NT2/D1 (cell line): Measurements from ENCODE around the gene ABR.

ENCODE experiments used
- SUZ12 ChIP-seq: IDR thresholded peaks from 2 replicates; pipeline ENCODE4 v1.6.1; 2011; ENCODE audit not compliant: insufficient read length, insufficient read depth; ENCODE audit errors: extremely low read depth
- YY1 ChIP-seq: IDR thresholded peaks from 2 replicates; pipeline ENCODE4 v1.6.1; 2011; ENCODE audit not compliant: insufficient read length, insufficient read depth
- ZNF274 ChIP-seq: IDR thresholded peaks from 2 replicates; pipeline ENCODE4 v1.6.1; 2011; ENCODE audit warnings: mild to moderate bottlenecking, low read depth, low read length

DNA sequence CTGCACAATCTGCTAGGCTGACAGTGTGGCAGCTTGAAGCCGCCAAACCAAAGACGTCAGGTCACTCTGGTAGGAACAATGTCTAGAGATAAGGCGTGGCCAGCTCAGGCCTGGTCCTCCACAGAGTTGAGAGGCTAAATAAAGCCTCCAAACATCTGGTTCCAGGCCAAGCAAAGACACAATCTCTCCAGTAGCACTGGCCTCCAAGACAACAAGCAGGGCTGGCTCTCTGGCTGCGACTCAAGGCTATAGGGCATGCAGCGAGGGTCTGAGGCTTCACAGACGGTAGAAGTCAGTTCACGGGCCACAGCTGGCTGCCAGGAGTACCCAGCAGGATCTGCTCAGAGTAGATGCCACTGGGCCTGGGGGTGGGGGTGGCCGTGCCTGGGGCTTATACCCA is 75.6 kb downstream of the ABR start:
- TF ChIP-seq ZNF274 (no peak), YY1 (no peak), SUZ12 (no peak)
